Adrenal gland (tissue), 5 donors: Measurements from ENCODE around the gene UGT1A6.

Source experiments
- POLR2A ChIP-seq, 2 donors: fragments of 450-650 bp; IDR thresholded peaks; one replicate each; pipeline ENCODE4 v1.6.1; 2017; ENCODE audit warnings: antibody characterized with exemption in 2 of 2, mild to moderate bottlenecking in 2 of 2, moderate library complexity in 1 of 2
- TF ChIP-seq, protein P1 (sequence below), 6 experiments: fragments of 450-650 bp in 4 of 6; fragments of 200-600 bp in 2 of 6; sonication (generic) in 1 of 6; IDR thresholded peaks; 1 replicate in 5 of 6; 2 replicates in 1 of 6; pipeline versions ENCODE4 v1.5.1 to v1.8.0; 2016 to 2021; ENCODE audit warnings: antibody characterized with exemption in 6 of 6, mild to moderate bottlenecking in 2 of 6, moderate library complexity in 1 of 6
- donor health status: DM: no; HTN: no; CAD: no.

DNA sequence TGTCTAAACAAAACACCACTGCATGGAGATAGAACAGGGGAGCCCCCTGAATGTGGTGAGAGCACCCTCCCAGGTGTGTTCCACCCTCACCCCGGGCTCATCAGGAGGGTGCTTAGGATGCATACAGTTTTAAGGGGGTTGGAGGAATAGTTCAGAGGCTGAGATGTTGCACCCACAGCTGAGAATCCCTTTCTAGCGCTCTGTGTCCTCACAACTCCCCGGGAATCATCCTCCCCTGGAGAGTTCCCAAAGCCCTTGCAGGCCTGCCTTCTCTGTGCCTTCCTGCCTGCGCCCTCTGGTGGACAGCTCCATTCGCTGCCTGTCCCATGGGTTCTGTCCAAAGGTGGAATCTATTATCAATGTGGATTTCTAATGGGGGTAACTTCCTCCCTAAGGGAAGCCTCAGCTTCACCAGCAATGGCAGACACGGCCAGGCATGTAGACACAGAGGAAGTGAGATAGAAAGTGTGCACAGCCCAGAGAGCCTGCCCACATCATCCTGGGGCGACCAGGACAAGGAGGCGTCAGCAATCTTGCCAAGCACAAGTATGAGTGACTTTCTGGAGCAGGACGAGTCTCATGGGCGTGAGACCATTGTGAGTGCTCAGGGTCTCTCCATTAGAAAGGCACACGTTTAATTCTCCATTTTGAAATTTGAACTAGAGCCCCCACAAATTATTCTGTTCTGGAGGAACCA is 18.8 kb downstream of the UGT1A6 start:
- TF ChIP-seq, protein P1, sequence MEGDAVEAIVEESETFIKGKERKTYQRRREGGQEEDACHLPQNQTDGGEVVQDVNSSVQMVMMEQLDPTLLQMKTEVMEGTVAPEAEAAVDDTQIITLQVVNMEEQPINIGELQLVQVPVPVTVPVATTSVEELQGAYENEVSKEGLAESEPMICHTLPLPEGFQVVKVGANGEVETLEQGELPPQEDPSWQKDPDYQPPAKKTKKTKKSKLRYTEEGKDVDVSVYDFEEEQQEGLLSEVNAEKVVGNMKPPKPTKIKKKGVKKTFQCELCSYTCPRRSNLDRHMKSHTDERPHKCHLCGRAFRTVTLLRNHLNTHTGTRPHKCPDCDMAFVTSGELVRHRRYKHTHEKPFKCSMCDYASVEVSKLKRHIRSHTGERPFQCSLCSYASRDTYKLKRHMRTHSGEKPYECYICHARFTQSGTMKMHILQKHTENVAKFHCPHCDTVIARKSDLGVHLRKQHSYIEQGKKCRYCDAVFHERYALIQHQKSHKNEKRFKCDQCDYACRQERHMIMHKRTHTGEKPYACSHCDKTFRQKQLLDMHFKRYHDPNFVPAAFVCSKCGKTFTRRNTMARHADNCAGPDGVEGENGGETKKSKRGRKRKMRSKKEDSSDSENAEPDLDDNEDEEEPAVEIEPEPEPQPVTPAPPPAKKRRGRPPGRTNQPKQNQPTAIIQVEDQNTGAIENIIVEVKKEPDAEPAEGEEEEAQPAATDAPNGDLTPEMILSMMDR (IDR thresholded peaks at IDR 0.05), result peak; percentile 82 to 95 (median 84)
- no peak for TF ChIP-seq POLR2A (IDR thresholded peaks at IDR 0.05)
